ENCODE data around the gene TTC3.

TTC3 gene

GRCh38 chr21:37231671-37232070, 158.6 kb downstream of the TTC3 start:
- no peak for DNase-seq
- Mint-ChIP-seq H3K27me3 (no peaks in the 10 kb centered on the region), H3K36me3 (ENCODE audit: low read depth) (peaks cover 92% of the 10 kb centered on the region), H3K4me3 (no peak overlapping the region), H3K27ac (peak overlapping the region; percentile 31), H3K4me1 (ENCODE audit: low read depth) (peaks cover 2% of the 10 kb centered on the region), H3K9me3 (no peaks in the 10 kb centered on the region)

DNA sequence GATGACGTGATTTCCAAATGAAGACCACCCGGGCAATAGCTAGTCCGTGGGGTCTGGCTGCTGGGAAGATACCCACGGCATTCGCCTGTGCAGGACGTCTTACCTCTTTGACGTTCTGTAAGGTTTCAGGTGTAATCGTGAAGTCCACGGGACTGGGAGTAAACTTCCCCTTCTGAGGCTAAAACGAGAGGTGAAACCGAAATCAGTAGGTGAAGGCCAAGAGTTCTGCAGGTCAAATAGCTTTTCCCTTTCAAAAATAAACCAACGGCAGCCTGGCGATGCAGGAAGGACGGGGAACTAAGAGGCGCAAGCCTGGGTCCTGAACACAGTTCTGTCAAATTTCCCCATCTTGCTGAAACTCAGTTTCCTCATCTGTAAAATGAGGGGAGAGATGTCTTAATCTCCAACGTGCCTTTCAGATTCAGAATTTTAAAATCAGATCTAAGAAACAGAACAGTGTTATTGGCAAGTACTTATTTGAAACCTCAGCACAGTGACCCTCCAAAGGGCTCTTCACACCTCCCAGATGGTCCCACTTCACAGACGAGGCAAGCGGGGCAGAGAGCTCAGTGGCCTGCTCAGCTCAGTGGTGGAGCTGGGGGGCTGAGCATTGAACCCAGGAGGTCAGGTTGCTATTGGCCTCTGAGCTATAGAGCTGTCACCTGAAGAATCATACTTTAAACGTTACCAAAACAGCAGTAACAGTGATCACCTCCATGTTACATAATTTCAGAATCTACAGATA, 159.4 kb downstream of the TTC3 start:
- H3K36me3 Mint-ChIP-seq (ENCODE audit: low read depth), result peaks cover 92% of the 10 kb centered on the region
- H3K4me1 Mint-ChIP-seq (ENCODE audit: low read depth), result peaks cover 8% of the 10 kb centered on the region
- H3K9me3 Mint-ChIP-seq, result no peaks in the 10 kb centered on the region
- no peak overlapping the region for H3K4me3 Mint-ChIP-seq
- DNase-seq, result no peak
- no peaks in the 10 kb centered on the region for H3K27me3 Mint-ChIP-seq
- peak overlapping the region; percentile 53 for H3K27ac Mint-ChIP-seq

DNA sequence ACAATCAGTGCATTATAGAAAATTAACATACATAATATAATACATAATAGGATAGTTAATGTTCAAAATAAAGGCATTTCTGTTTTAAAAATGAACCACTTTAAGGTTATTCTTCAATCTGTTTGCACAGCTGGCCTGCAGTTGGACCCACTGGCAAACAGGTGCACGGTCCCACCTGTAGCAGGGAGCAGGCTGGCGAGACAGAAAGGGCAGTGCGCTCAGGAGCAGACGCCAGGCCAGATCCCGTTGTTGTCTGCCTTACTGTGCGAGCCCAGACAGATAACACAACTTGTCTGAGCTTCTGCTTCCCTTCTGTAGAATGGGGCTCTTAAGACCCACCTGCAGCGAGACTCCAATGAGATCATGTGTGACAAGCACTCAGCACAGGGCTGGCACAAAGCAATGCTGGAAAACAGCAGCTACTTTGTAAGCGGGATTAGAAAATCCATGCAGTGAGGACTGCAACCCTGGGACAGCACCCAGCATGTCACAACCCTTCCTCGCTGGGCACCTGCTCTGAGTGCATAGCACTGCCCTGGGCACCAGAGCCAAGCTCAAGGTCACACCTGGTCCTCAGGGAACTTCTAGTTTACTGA, 160.6 kb downstream of the TTC3 start:
- Mint-ChIP-seq H3K27ac (peak overlapping the region; percentile 22), H3K36me3 (ENCODE audit: low read depth) (peaks cover 92% of the 10 kb centered on the region), H3K4me1 (ENCODE audit: low read depth) (peaks cover 20% of the 10 kb centered on the region), H3K4me3 (no peak overlapping the region), H3K27me3 (no peaks in the 10 kb centered on the region), H3K9me3 (no peaks in the 10 kb centered on the region)
- DNase-seq, result no peak

- H3K4me3 Mint-ChIP-seq, result no peak overlapping the region
- peaks cover 88% of the 10 kb centered on the region for H3K36me3 Mint-ChIP-seq (ENCODE audit: low read depth)
- H3K27ac Mint-ChIP-seq, result peak overlapping the region; percentile 89
- no peaks in the 10 kb centered on the region for H3K9me3 Mint-ChIP-seq
- no peak for DNase-seq
- no peaks in the 10 kb centered on the region for H3K27me3 Mint-ChIP-seq
- H3K4me1 Mint-ChIP-seq (ENCODE audit: low read depth), result peaks cover 38% of the 10 kb centered on the region
Measured at GRCh38 chr21:37237346-37237745, 164.3 kb downstream of the TTC3 start.

- H3K4me3 Mint-ChIP-seq, result no peak overlapping the region
- peak overlapping the region; percentile 89 for H3K27ac Mint-ChIP-seq
- H3K36me3 Mint-ChIP-seq (ENCODE audit: low read depth), result peaks cover 86% of the 10 kb centered on the region
- peaks cover 40% of the 10 kb centered on the region for H3K4me1 Mint-ChIP-seq (ENCODE audit: low read depth)
- DNase-seq, result no peak
- no peaks in the 10 kb centered on the region for H3K27me3 Mint-ChIP-seq
- H3K9me3 Mint-ChIP-seq, result no peaks in the 10 kb centered on the region
Measured at GRCh38 chr21:37237764-37238163, 164.7 kb downstream of the TTC3 start.

DNA sequence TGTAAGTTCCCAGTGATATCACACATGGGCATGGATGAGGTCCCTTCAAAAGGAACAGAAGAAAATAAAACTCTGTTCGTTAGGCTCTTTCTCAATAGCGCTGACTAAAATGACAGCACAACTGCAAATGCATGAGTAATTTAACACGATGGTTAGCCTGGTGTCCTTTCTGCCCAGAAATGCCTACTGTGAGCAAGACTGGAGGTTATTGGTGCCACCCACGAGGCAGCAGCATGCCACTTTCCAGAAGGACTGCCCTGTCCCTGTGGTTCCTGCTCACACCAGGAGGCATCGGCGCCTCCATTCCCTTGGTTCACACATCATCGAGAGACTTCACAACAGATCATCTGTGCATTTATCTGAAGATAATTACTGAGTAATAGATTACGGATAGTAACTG, 167.9 kb downstream of the TTC3 start:
- no peak for DNase-seq
- Mint-ChIP-seq H3K9me3 (no peaks in the 10 kb centered on the region), H3K4me1 (ENCODE audit: low read depth) (peaks cover 71% of the 10 kb centered on the region), H3K27me3 (no peaks in the 10 kb centered on the region), H3K36me3 (ENCODE audit: low read depth) (peaks cover 71% of the 10 kb centered on the region), H3K27ac (peak overlapping the region; percentile 82), H3K4me3 (no peak overlapping the region)

GRCh38 chr21:37241426-37241825, 168.4 kb downstream of the TTC3 start:
- Mint-ChIP-seq H3K27ac (peak overlapping the region; percentile 82), H3K27me3 (no peaks in the 10 kb centered on the region), H3K36me3 (ENCODE audit: low read depth) (peaks cover 69% of the 10 kb centered on the region), H3K4me1 (ENCODE audit: low read depth) (peaks cover 75% of the 10 kb centered on the region), H3K9me3 (no peaks in the 10 kb centered on the region), H3K4me3 (no peak overlapping the region)
- DNase-seq, result no peak

- DNase-seq, result no peak
- peaks cover 43% of the 10 kb centered on the region for H3K36me3 Mint-ChIP-seq (ENCODE audit: low read depth)
- peaks cover 67% of the 10 kb centered on the region for H3K4me1 Mint-ChIP-seq (ENCODE audit: low read depth)
- H3K9me3 Mint-ChIP-seq, result no peaks in the 10 kb centered on the region
- no peaks in the 10 kb centered on the region for H3K27me3 Mint-ChIP-seq
- peak overlapping the region; percentile 61 for H3K27ac Mint-ChIP-seq
- no peak overlapping the region for H3K4me3 Mint-ChIP-seq
Measured at GRCh38 chr21:37243961-37244360, 170.9 kb downstream of the TTC3 start.

DNA sequence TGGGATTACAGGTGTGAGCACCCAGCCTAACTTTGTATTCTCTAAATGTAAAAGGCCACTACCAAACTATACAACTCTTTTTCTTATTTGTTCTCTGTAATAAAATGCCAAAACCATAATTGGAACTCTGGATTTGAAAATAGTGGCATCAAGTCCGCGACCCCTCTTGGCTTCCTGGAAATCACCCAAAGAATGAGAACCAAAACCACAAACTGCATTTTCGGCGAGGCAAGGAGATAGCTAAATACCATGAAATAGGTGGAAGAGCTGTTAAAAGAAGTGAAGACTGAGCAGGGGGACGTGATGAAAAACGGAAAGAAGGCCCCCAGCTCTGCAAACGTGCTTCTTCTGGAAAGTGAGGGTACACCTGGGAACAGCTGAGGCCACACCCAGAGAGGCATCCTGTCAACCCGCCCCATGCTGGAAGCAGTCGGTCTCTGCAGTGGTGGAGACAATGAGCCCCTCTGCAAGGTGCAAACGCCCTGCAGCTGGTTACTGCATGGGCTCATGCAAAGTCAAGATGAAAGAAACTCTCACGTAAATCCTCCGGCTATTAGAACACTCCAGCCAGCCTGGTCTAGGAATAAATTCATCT, 171.5 kb downstream of the TTC3 start:
- Mint-ChIP-seq H3K9me3 (no peaks in the 10 kb centered on the region), H3K27me3 (no peaks in the 10 kb centered on the region), H3K4me3 (peak overlapping the region; percentile 17), H3K4me1 (ENCODE audit: low read depth) (peaks cover 69% of the 10 kb centered on the region), H3K27ac (peak overlapping the region; percentile 61), H3K36me3 (ENCODE audit: low read depth) (peaks cover 37% of the 10 kb centered on the region)
- no peak for DNase-seq

DNA sequence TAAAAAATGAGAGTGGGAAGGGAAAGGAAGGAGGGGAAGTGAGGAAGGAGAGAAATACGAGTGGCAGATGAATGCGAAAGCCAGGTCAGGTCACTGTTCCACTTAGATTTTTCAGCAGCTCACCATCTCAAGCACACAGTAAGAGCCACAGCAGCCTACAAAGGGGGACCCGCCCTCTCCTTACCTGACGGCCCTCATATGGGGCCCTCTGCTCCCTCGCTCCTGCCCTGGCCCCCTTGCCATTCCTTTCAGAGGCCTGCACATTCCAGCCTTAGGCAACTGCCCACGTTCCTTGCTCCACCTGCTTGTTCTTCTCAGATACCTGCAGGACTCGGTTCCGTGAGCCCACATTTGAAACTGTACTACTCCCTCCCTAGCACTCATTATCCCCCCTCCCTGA, 172.1 kb downstream of the TTC3 start:
- H3K9me3 Mint-ChIP-seq, result no peaks in the 10 kb centered on the region
- H3K36me3 Mint-ChIP-seq (ENCODE audit: low read depth), result peaks cover 32% of the 10 kb centered on the region
- peak overlapping the region; percentile 61 for H3K27ac Mint-ChIP-seq
- H3K4me3 Mint-ChIP-seq, result peak overlapping the region; percentile 17
- no peak for DNase-seq
- peaks cover 73% of the 10 kb centered on the region for H3K4me1 Mint-ChIP-seq (ENCODE audit: low read depth)
- no peaks in the 10 kb centered on the region for H3K27me3 Mint-ChIP-seq

DNA sequence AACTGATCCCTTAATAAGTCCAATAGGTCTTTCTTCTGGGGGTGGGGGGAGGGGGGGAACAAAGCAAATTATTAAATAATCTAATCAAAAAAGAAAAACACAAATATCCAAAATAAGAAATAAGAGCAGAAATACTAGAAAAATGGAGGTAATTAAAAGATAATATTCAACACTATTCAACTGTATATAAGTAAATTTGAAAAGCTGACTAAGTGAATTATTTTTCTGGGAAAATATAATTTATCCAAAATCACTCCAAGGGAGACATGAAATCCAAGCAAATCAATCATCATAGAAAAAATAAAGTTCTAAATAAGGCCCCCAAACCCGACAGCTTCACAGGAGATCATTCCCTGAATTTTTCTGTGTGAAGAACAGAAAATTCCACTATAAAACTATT, 175.2 kb downstream of the TTC3 start:
- DNase-seq, result no peak
- Mint-ChIP-seq H3K27me3 (no peaks in the 10 kb centered on the region), H3K9me3 (no peaks in the 10 kb centered on the region), H3K4me3 (no peak overlapping the region), H3K4me1 (ENCODE audit: low read depth) (peaks cover 77% of the 10 kb centered on the region), H3K27ac (no peak overlapping the region), H3K36me3 (ENCODE audit: low read depth) (peaks cover 12% of the 10 kb centered on the region)

GRCh38 chr21:37249112-37249904, 176.3 kb downstream of the TTC3 start:
- peak overlapping the region; percentile 23 for H3K27ac Mint-ChIP-seq
- no peak for DNase-seq
- H3K36me3 Mint-ChIP-seq (ENCODE audit: low read depth), result peaks cover 7% of the 10 kb centered on the region
- H3K4me3 Mint-ChIP-seq, result no peak overlapping the region
- peaks cover 73% of the 10 kb centered on the region for H3K4me1 Mint-ChIP-seq (ENCODE audit: low read depth)
- H3K9me3 Mint-ChIP-seq, result no peaks in the 10 kb centered on the region
- no peaks in the 10 kb centered on the region for H3K27me3 Mint-ChIP-seq

DNA sequence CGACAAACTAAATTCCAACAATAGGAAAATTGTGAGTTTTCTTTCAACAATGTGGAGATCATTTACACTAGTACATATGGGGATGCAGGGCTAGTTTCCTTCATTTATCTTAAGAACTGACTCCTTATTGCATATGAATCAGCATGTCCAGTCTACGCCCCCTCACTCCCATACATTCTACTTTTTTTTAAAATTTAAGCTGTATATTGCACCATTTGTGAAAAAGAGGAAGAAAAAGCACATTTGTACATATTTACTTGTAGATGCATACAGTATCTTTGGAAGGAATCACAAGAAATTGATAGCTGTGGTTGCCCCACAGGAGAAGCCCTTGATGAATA, 178.2 kb downstream of the TTC3 start:
- H3K36me3 Mint-ChIP-seq (ENCODE audit: low read depth), result peaks cover 11% of the 10 kb centered on the region
- no peak overlapping the region for H3K27ac Mint-ChIP-seq
- H3K27me3 Mint-ChIP-seq, result no peaks in the 10 kb centered on the region
- no peak for DNase-seq
- H3K4me1 Mint-ChIP-seq (ENCODE audit: low read depth), result peaks cover 61% of the 10 kb centered on the region
- H3K9me3 Mint-ChIP-seq, result no peaks in the 10 kb centered on the region
- no peak overlapping the region for H3K4me3 Mint-ChIP-seq
